Colonic mucosa (tissue), 4 donors: ENCODE data around the gene THADA. TPM values are rescaled to one million over a fixed set of nuclear protein-coding genes. Genes with fewer than 3 reads are reported as not detected.

Source experiments
- DNase-seq: peaks from one replicate; pipeline ENCODE4 v3.0.0-alpha.2; 2020
- H3K27ac ChIP-seq: fragments of 200-600 bp; one replicate; pipeline ENCODE4 v1.8.0; 2021
- H3K27me3 ChIP-seq: fragments of 200-600 bp; one replicate; pipeline ENCODE4 v1.8.0; 2021
- H3K36me3 ChIP-seq: fragments of 200-600 bp; one replicate; pipeline ENCODE4 v1.8.0; 2021
- H3K4me1 ChIP-seq: fragments of 200-600 bp; one replicate; pipeline ENCODE4 v1.8.0; 2021; ENCODE audit warnings: mild to moderate bottlenecking
- H3K4me3 ChIP-seq: fragments of 200-600 bp; one replicate; pipeline ENCODE4 v1.8.0; 2021
- H3K9ac ChIP-seq, 2 donors: one replicate each; pipeline ENCODE4 v1.7.0; 2013; ENCODE audit warnings: control low read depth in 2 of 2, low read depth in 2 of 2, low read length in 2 of 2
- H3K9me3 ChIP-seq: fragments of 200-600 bp; one replicate; pipeline ENCODE4 v1.8.0; 2021
- CTCF ChIP-seq: fragments of 200-600 bp; IDR thresholded peaks from one replicate; pipeline ENCODE4 v1.8.0; 2022; ENCODE audit warnings: antibody characterized with exemption, mild to moderate bottlenecking
- intact Hi-C: fragments of 100-400 bp; cut with DNase I; formaldehyde crosslinking; loops from one replicate; pipeline ENCODE4 v1.14.1; 2022
- total RNA-seq, 2 donors: library from RNA; stranded (reverse); fragmentation: NEBNext Ultra II Directional in 1 of 2; extraction: Animal tissue kit (Norgen Biotek cat#: 25700) in 1 of 2; gene quantifications; one replicate each; pipeline ENCODE4 v1.2.1, GENCODE V29; 2021
- donor health status: healthy.
- donor health status: DM: no; HTN: no; CAD: no.
- donor health status: DM: no; HTN: no; CAD: no.

THADA gene
- total RNA-seq, 2 donors from 2014 or later, result 14.6 to 31.4 TPM

- no peaks in the 10 kb centered on the region for H3K27me3 ChIP-seq
- no peak overlapping the region for H3K9ac ChIP-seq
- intact Hi-C loops, result no loop called here
- H3K36me3 ChIP-seq, result no peaks in the 10 kb centered on the region
- H3K4me3 ChIP-seq, result no peak overlapping the region
- H3K4me1 ChIP-seq, result peaks cover 12% of the 10 kb centered on the region
- no peak for DNase-seq
- no peaks in the 10 kb centered on the region for H3K9me3 ChIP-seq
- H3K27ac ChIP-seq, result no peak overlapping the region
- TF ChIP-seq CTCF, result no peak
These were observed 380.1 kb downstream of the THADA start for GRCh38 chr2:43215673-43216255.

GRCh38 chr2:43214253-43214652, 381.6 kb downstream of the THADA start:
- no peaks in the 10 kb centered on the region for H3K27me3 ChIP-seq
- H3K9me3 ChIP-seq, result no peaks in the 10 kb centered on the region
- H3K4me1 ChIP-seq, result peaks cover 19% of the 10 kb centered on the region
- H3K4me3 ChIP-seq, result no peak overlapping the region
- intact Hi-C loops, result no loop called here
- no peak for DNase-seq
- no peak overlapping the region for H3K27ac ChIP-seq
- H3K9ac ChIP-seq, result no peak overlapping the region
- TF ChIP-seq CTCF, result no peak
- H3K36me3 ChIP-seq, result no peaks in the 10 kb centered on the region

GRCh38 chr2:43212931-43213330, 382.9 kb downstream of the THADA start:
- no peak overlapping the region for H3K4me3 ChIP-seq
- intact Hi-C loops, result no loop called here
- no peak overlapping the region for H3K9ac ChIP-seq
- peaks cover 12% of the 10 kb centered on the region for H3K4me1 ChIP-seq
- DNase-seq, result peak; percentile 38
- no peak overlapping the region for H3K27ac ChIP-seq
- no peaks in the 10 kb centered on the region for H3K9me3 ChIP-seq
- no peaks in the 10 kb centered on the region for H3K27me3 ChIP-seq
- H3K36me3 ChIP-seq, result no peaks in the 10 kb centered on the region
- TF ChIP-seq CTCF, result no peak

GRCh38 chr2:43212216-43212835, 383.5 kb downstream of the THADA start:
- no peak overlapping the region for H3K4me3 ChIP-seq
- H3K9ac ChIP-seq, result no peak overlapping the region
- H3K9me3 ChIP-seq, result no peaks in the 10 kb centered on the region
- no peaks in the 10 kb centered on the region for H3K36me3 ChIP-seq
- DNase-seq, result peak; percentile 21
- intact Hi-C loops, result no loop called here
- no peaks in the 10 kb centered on the region for H3K27me3 ChIP-seq
- H3K4me1 ChIP-seq, result peaks cover 7% of the 10 kb centered on the region
- TF ChIP-seq CTCF, result no peak
- H3K27ac ChIP-seq, result no peak overlapping the region

- peak; percentile 71 for DNase-seq
- H3K27me3 ChIP-seq, result no peaks in the 10 kb centered on the region
- H3K9ac ChIP-seq, result peak overlapping the region; percentile 28 to 65
- H3K4me1 ChIP-seq, result peaks cover 7% of the 10 kb centered on the region
- no peak for TF ChIP-seq CTCF
- no peaks in the 10 kb centered on the region for H3K9me3 ChIP-seq
- H3K27ac ChIP-seq, result peak overlapping the region; percentile 17
- intact Hi-C loops, result no loop called here
- H3K36me3 ChIP-seq, result no peaks in the 10 kb centered on the region
- H3K4me3 ChIP-seq, result no peak overlapping the region
These were observed 385.2 kb downstream of the THADA start for GRCh38 chr2:43210467-43211303.
